Measurements from ENCODE around the gene ASTN2. TPM values are rescaled to one million over a fixed set of nuclear protein-coding genes. Genes with fewer than 3 reads are reported as not detected.

ASTN2 gene
- total and polyA plus RNA-seq, 2 donors (not counting 3 experiments of a cell fraction or from before 2014, with no cell fraction given): 1.0 to 1.9 TPM

DNA sequence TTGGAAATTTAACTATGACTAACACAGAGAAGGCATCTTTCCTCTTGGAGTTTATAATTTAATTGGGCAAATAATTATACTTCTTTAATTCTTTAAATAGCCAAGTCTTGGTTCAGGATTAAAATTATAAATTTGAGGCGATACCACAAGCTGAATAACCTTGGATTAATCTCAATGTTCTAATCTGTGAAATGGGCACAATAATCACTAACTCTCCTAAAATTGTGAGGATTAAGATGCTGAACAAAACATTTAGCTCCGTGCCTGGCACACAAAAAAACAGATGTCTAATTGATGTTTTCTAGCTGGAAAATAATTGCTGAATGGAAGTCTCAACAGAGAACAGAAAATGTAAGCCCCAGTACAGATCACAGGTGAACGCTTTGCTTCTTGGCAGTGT lies 797.5 kb downstream of the ASTN2 start:
- no peaks in the 10 kb centered on the region for H3K79me2 ChIP-seq (ENCODE audit: control insufficient read depth, insufficient read depth, low read length)
- CTCF ChIA-PET: no interaction called here
- H3K4me1 ChIP-seq (ENCODE audit: control insufficient read depth, extremely low read depth, insufficient read depth, low read length): no peaks in the 10 kb centered on the region
- TF ChIP-seq, protein P1, sequence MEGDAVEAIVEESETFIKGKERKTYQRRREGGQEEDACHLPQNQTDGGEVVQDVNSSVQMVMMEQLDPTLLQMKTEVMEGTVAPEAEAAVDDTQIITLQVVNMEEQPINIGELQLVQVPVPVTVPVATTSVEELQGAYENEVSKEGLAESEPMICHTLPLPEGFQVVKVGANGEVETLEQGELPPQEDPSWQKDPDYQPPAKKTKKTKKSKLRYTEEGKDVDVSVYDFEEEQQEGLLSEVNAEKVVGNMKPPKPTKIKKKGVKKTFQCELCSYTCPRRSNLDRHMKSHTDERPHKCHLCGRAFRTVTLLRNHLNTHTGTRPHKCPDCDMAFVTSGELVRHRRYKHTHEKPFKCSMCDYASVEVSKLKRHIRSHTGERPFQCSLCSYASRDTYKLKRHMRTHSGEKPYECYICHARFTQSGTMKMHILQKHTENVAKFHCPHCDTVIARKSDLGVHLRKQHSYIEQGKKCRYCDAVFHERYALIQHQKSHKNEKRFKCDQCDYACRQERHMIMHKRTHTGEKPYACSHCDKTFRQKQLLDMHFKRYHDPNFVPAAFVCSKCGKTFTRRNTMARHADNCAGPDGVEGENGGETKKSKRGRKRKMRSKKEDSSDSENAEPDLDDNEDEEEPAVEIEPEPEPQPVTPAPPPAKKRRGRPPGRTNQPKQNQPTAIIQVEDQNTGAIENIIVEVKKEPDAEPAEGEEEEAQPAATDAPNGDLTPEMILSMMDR (IDR thresholded peaks at IDR 0.05; ENCODE audit: extremely low read depth in 1 of 2, insufficient read depth in 1 of 2, low read depth in 1 of 2, low read length in 2 of 2): no peak
- TF ChIP-seq MYC (IDR thresholded peaks at IDR 0.05; ENCODE audit: low read depth, low read length) (no peak), POLR2AphosphoS5 (IDR thresholded peaks at IDR 0.05; ENCODE audit: insufficient read depth, low read depth, low read length) (no peak)
- TF ChIP-seq, protein P2, sequence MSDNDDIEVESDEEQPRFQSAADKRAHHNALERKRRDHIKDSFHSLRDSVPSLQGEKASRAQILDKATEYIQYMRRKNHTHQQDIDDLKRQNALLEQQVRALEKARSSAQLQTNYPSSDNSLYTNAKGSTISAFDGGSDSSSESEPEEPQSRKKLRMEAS (IDR thresholded peaks at IDR 0.05; ENCODE audit: insufficient read depth, insufficient read length): no peak
- H3K4me3 ChIP-seq (replicated peaks in 1 of 3; ENCODE audit: insufficient read depth in 1 of 3, low read depth in 1 of 3, low read length in 3 of 3): no peak overlapping the region
- no peaks in the 10 kb centered on the region for H4K20me1 ChIP-seq (replicated peaks; ENCODE audit: control insufficient read depth, extremely low read depth, insufficient read depth, low read length)
- H3K9me3 ChIP-seq (replicated peaks; ENCODE audit: control insufficient read depth, insufficient read depth, low read length): no peaks in the 10 kb centered on the region
- H2AFZ ChIP-seq (ENCODE audit: low read depth, low read length): no peak overlapping the region
- no peaks in the 10 kb centered on the region for H3K36me3 ChIP-seq (ENCODE audit: control insufficient read depth in 2 of 2, extremely low read depth in 1 of 2, insufficient read depth in 2 of 2, low read length in 2 of 2)
- no TSS peak for BruUV-seq (replicated peaks)
- H3K4me2 ChIP-seq (ENCODE audit: insufficient read depth, low read length): no peak overlapping the region
- H3K27ac ChIP-seq (ENCODE audit: insufficient read depth, low read depth, low read length): no peak overlapping the region
- no peak for FAIRE-seq
- intact Hi-C loops (cut with micrococcal nuclease) (no loop called here), dilution Hi-C loops (cut with MboI; ENCODE audit: extremely low pct_ligation_motif_present, low sequenced_read_pairs) (no loop called here)
- DNase-seq (ENCODE audit: low read depth, low spot score): no peak
- H3K9me1 ChIP-seq (replicated peaks; ENCODE audit: control insufficient read depth, extremely low read depth, insufficient read depth, low read length): no peaks in the 10 kb centered on the region
- no peaks in the 10 kb centered on the region for H3K27me3 ChIP-seq (ENCODE audit: control insufficient read depth in 2 of 2, insufficient read depth in 2 of 2, low read length in 2 of 2)
- no peak overlapping the region for H3K9ac ChIP-seq (replicated peaks; ENCODE audit: extremely low read depth, insufficient read depth, low read length)
- POLR2A ChIA-PET: no interaction called here

DNA sequence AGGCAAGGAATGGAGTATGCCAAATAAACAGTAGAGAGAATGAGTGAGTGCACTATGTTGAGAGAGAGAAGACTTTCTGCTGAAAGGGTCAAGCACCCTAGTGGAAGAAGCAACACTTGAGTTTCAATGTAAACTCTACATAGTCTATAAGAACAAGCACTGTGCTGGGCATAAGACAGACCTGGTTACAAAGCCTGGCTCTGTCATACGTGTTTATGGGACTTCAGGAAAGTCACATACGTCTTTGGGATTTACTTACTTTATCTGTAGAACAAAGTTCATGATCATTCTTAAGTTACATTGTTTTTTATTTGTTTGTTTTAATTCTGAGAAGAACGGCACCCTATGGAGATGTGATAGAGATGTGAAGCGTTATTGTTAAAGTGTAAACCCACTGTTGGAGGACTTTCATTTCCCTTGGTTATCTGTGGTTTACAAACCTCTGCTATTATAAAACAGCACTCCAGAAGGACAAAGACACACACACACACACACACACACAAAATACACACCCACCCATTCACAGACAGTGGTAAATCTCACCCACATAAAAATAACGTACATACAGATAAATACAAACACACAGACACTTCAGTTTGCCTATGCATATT lies 798.4 kb downstream of the ASTN2 start:
- CTCF ChIA-PET: no interaction called here

More for the DNA sequence above, 798.4 kb downstream of the ASTN2 start:
- TF ChIP-seq, protein P2 (IDR thresholded peaks at IDR 0.05; ENCODE audit: insufficient read depth, insufficient read length): no peak
- TF ChIP-seq EZH2 (IDR thresholded peaks at IDR 0.05; ENCODE audit: borderline replicate concordance, low read depth, low read length, severe bottlenecking): no peak
- TF ChIP-seq GATA2 (IDR thresholded peaks at IDR 0.05; ENCODE audit: insufficient read depth, insufficient read length, low read depth, low read length): no peak
- no peak for TF ChIP-seq FOS (IDR thresholded peaks at IDR 0.05; ENCODE audit: borderline replicate concordance, insufficient read depth, low read length)
- TF ChIP-seq MYC (IDR thresholded peaks at IDR 0.05; ENCODE audit: low read depth, low read length): no peak
- no peak for TF ChIP-seq JUN (IDR thresholded peaks at IDR 0.05; ENCODE audit: borderline replicate concordance, insufficient read depth, insufficient read length, low read depth)
- TF ChIP-seq, protein P1 (IDR thresholded peaks at IDR 0.05; ENCODE audit: extremely low read depth in 1 of 2, insufficient read depth in 1 of 2, low read depth in 1 of 2, low read length in 2 of 2): no peak
- TF ChIP-seq POLR2AphosphoS5 (IDR thresholded peaks at IDR 0.05; ENCODE audit: insufficient read depth, low read depth, low read length): no peak
- TF ChIP-seq POLR2A (IDR thresholded peaks at IDR 0.05; ENCODE audit: low read depth, low read length): no peak
- H2AFZ ChIP-seq (ENCODE audit: low read depth, low read length): no peak overlapping the region
- no peak overlapping the region for H3K4me3 ChIP-seq (replicated peaks in 1 of 3; ENCODE audit: insufficient read depth in 1 of 3, low read depth in 1 of 3, low read length in 3 of 3)
- H3K27ac ChIP-seq (ENCODE audit: insufficient read depth, low read depth, low read length): no peak overlapping the region
- no peaks in the 10 kb centered on the region for H3K4me1 ChIP-seq (ENCODE audit: control insufficient read depth, extremely low read depth, insufficient read depth, low read length)
- dilution Hi-C loops (cut with MboI; ENCODE audit: extremely low pct_ligation_motif_present, low sequenced_read_pairs) (no loop called here), intact Hi-C loops (cut with micrococcal nuclease) (no loop called here)
- no peak for FAIRE-seq
- no peaks in the 10 kb centered on the region for H3K27me3 ChIP-seq (ENCODE audit: control insufficient read depth in 2 of 2, insufficient read depth in 2 of 2, low read length in 2 of 2)
- no peaks in the 10 kb centered on the region for H3K9me3 ChIP-seq (replicated peaks; ENCODE audit: control insufficient read depth, insufficient read depth, low read length)
- no peak for DNase-seq (ENCODE audit: low read depth, low spot score)
- POLR2A ChIA-PET: no interaction called here
- no peaks in the 10 kb centered on the region for H3K79me2 ChIP-seq (ENCODE audit: control insufficient read depth, insufficient read depth, low read length)
- no peaks in the 10 kb centered on the region for H4K20me1 ChIP-seq (replicated peaks; ENCODE audit: control insufficient read depth, extremely low read depth, insufficient read depth, low read length)
- H3K36me3 ChIP-seq (ENCODE audit: control insufficient read depth in 2 of 2, extremely low read depth in 1 of 2, insufficient read depth in 2 of 2, low read length in 2 of 2): no peaks in the 10 kb centered on the region
- H3K4me2 ChIP-seq (ENCODE audit: insufficient read depth, low read length): no peak overlapping the region
- no TSS peak for BruUV-seq (replicated peaks)
- H3K9me1 ChIP-seq (replicated peaks; ENCODE audit: control insufficient read depth, extremely low read depth, insufficient read depth, low read length): no peaks in the 10 kb centered on the region
- no peak overlapping the region for H3K9ac ChIP-seq (replicated peaks; ENCODE audit: extremely low read depth, insufficient read depth, low read length)

Measured in endothelial cell of umbilical vein (primary cell).